SK-N-MC (cell line): Measurements from ENCODE around the gene OR4D9.
"Not testable (repeated sequence)": the region's sequence is repeated elsewhere in the genome, so short reads cannot be mapped to it uniquely, and the experiment has no call there.

Source experiments
- DNase-seq: peaks from one replicate; pipeline ENCODE4 v3.0.0-alpha.2; 2011; ENCODE audit warnings: low read depth, low spot score
- H3K27ac ChIP-seq: fragments of 200-600 bp; sonication (generic); 2 replicates; pipeline ENCODE4 v1.5.1; 2016; ENCODE audit warnings: mixed run types
- H3K36me3 ChIP-seq: fragments of 200-600 bp; sonication (generic); 2 replicates; pipeline ENCODE4 v1.6.1; 2017; ENCODE audit warnings: antibody characterized with exemption, low read length, mixed read lengths; ENCODE audit not compliant: insufficient read depth
- H3K4me3 ChIP-seq: fragments of 200-600 bp; sonication (generic); 2 replicates; pipeline ENCODE4 v1.5.1; 2016
- H3K9ac ChIP-seq: fragments of 200-600 bp; sonication (generic); 2 replicates; pipeline ENCODE4 v1.8.0; 2017; ENCODE audit warnings: mixed run types, mixed read lengths; ENCODE audit not compliant: insufficient read length
- H3K9me3 ChIP-seq: fragments of 200-600 bp; sonication (generic); 2 replicates; pipeline ENCODE4 v1.6.1; 2017; ENCODE audit warnings: low read depth, mild to moderate bottlenecking, antibody characterized with exemption, low read length, moderate library complexity, mixed read lengths
- EZH2 ChIP-seq: fragments of 200-600 bp; sonication (generic); IDR thresholded peaks from one replicate; pipeline ENCODE4 v1.6.1; 2017; ENCODE audit warnings: antibody characterized with exemption
- FOXP2 ChIP-seq: optimal IDR thresholded peaks from 2 replicates; pipeline ENCODE3; 2011; ENCODE audit warnings: mild to moderate bottlenecking, moderate library complexity; ENCODE audit not compliant: insufficient read depth; ENCODE audit errors: extremely low read length, control extremely low read depth
- POLR2AphosphoS5 ChIP-seq: IDR thresholded peaks from 2 replicates; pipeline ENCODE4 v1.6.1; 2012; ENCODE audit warnings: mild to moderate bottlenecking, low read depth, low read length, borderline replicate concordance

Gene OR4D9

DNA sequence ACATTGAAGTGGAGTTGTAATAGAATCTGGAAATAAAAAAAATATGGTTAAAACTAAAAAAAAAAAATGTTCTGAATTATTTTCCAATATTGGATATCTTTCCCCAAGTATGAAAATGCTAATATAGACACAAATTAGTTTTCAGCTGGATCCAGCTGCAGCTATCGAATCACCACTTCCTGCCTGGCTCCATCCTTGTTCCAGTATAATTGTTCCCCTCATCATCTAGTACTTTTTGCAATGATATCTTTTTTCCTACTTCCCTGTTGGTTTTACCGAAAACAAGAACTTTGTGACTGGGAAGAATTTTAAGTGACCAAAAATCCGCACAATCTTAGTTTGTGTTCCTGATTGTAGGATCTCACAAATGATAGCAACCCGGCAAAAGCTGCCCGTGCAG lies 9.4 kb downstream of the OR4D9 start:
- no peak for DNase-seq
- H3K4me3 ChIP-seq: no peak overlapping the region
- TF ChIP-seq POLR2AphosphoS5 (no peak), FOXP2 (no peak), EZH2 (no peak)

DNA sequence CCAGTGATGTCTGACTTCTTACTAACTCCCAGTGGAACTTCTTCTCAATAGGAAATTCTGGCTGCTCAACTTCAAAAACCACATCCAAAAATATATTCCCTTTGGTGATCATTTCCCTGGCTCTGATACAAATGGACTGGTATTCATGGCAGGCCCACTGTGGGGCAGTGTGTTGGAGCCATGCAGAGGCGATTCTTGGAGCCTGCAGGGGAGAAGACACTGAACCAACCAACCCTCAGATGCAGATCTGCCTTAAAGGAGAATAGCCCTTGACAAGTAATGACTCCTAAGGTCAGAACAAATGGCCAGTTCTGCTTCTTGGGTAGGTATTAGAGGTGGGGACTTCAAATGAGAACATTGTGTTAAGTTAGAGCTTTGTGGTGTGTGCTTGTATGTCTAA lies 12.2 kb downstream of the OR4D9 start:
- Histone ChIP-seq H3K36me3 (no peaks in the 10 kb centered on the region), H3K27ac (no peak overlapping the region), H3K9me3 (no peaks in the 10 kb centered on the region), H3K4me3 (no peak overlapping the region), H3K9ac (no peak overlapping the region)
- no peak for DNase-seq
- TF ChIP-seq EZH2: no peak
- no peak for TF ChIP-seq FOXP2
- TF ChIP-seq POLR2AphosphoS5: no peak

More for the DNA sequence above, 9.4 kb downstream of the OR4D9 start:
- no peaks in the 10 kb centered on the region for H3K36me3 ChIP-seq
- no peak overlapping the region for H3K9ac ChIP-seq
- no peaks in the 10 kb centered on the region for H3K9me3 ChIP-seq
- H3K27ac ChIP-seq: no peak overlapping the region

DNA sequence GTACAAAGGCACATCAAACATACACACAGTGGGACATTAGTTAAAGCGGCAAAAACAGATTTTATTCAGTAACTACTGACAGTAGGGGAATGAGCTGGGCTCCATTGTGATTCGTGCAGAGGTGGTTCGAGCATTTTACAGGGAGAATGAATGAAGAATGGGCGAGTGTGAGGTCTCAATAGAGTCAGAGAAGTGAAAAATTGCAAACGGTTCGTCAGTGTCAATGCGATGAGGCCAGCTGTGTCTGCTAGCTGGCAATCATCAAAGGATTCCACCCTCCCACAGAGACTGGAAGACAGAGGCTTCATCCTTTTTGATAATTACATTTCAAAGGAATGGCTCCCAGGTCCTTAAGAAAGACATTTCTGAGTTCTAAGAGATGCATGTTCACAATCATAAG lies 17.4 kb downstream of the OR4D9 start:
- no peaks in the 10 kb centered on the region for H3K36me3 ChIP-seq
- no peak overlapping the region for H3K27ac ChIP-seq
- H3K4me3 ChIP-seq: no peak overlapping the region
- TF ChIP-seq EZH2 (no peak), FOXP2 (no peak), POLR2AphosphoS5 (no peak)
- H3K9me3 ChIP-seq: no peaks in the 10 kb centered on the region
- no peak for DNase-seq
- H3K9ac ChIP-seq: no peak overlapping the region

DNA sequence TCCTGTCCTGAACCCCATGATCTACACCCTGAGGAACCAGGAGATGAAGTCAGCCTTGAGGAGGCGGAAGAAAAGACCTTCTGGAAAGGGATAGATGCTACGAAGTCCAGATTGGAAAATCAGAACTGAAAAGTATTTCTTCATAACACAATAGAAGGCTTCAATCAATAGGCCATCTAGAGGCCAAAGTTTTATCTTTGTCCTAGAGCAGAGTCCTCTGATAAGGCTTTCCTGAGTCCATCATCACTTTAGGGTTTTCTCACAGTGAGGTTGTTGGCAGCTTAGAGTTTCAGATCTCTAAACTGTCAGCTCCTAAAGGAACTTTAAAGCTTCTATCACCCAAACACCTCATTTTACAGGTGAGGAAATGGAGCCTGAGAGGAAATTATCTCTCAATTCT lies 21.3 kb downstream of the OR4D9 start:
- Histone ChIP-seq H3K36me3 (no peaks in the 10 kb centered on the region), H3K27ac (no peak overlapping the region), H3K4me3 (no peak overlapping the region), H3K9me3 (no peaks in the 10 kb centered on the region), H3K9ac (no peak overlapping the region)
- no peak for DNase-seq
- TF ChIP-seq POLR2AphosphoS5 (no peak), EZH2 (no peak), FOXP2 (no peak)

DNA sequence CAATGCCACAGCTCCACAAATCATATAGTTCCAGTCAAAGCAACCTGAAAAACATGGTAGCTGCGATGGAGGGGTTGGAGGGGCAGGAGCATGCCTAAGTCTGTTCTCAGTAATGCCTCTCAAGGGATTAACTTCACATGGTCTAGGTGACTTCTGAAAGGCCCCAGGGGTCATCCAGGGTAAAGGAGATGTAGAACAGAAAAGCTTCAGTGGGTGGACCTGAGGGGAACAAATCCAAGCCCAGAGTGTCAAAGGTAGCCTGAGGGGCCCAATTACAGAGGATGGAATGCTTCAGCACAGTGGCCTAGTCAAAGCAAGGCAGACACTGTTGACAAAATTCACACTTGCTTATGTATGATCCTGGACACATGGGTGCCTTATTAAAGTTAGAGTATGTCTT lies 23.3 kb downstream of the OR4D9 start:
- no peak for TF ChIP-seq EZH2
- no peak for TF ChIP-seq POLR2AphosphoS5
- TF ChIP-seq FOXP2: no peak
- H3K36me3 ChIP-seq: no peaks in the 10 kb centered on the region
- no peak overlapping the region for H3K4me3 ChIP-seq
- H3K9ac ChIP-seq: no peak overlapping the region
- H3K9me3 ChIP-seq: no peaks in the 10 kb centered on the region
- H3K27ac ChIP-seq: no peak overlapping the region
- no peak for DNase-seq

DNA sequence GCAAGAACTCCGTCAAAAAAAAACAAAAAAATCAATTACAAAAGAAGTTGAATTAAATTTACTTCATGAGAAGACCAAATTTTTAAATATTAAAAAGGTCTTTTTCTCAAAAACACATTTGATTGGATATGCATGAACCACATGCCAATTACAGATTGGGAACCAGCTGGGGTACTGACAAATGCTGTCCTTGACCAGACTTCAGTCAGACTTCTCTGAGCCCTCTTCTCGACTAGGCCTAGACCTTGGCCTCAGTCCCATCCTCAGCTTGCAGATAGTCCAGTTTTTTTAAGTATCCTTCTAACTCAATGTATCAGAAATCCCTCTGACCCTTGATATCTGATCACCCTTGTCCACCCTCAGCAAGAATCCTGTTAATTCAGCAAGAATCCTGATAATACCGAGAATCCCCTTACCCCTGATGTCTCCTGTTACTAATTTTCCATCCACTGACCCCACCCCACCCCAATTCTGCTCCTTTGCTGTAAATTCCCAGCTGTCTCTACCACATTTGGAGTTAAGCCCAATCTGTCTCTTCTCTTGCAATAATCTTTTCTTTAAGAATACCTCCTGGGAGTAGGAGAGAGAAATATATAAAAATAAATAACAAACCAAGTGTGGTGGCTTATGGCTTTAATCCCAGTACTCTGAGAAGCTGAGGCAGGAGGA lies 30.9 kb downstream of the OR4D9 start:
- TF ChIP-seq FOXP2: no peak
- no peak for TF ChIP-seq POLR2AphosphoS5
- TF ChIP-seq EZH2: no peak

DNA sequence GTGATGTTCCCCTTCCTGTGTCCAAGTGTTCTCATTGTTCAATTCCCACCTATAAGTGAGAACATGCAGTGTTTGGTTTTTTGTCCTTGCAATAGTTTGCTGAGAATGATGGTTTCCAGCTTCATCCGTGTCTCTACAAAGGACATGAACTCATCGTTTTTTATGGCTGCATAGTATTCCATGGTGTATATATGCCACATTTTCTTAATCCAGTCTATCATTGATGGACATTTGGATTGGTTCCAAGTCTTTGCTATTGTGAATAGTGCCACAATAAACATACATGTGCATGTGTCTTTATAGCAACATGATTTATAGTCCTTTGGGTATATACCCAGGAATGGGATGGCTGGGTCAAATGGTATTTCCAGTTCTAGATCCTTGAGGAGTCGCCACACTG lies 32.4 kb downstream of the OR4D9 start:
- not testable (repeated sequence) for H3K9ac ChIP-seq, H3K36me3 ChIP-seq, DNase-seq, H3K4me3 ChIP-seq, H3K9me3 ChIP-seq, H3K27ac ChIP-seq

More for the DNA sequence above, 30.9 kb downstream of the OR4D9 start:
- Histone ChIP-seq H3K4me3 (no peak overlapping the region), H3K9me3 (no peaks in the 10 kb centered on the region), H3K36me3 (no peaks in the 10 kb centered on the region), H3K27ac (no peak overlapping the region), H3K9ac (no peak overlapping the region)
- no peak for DNase-seq

DNA sequence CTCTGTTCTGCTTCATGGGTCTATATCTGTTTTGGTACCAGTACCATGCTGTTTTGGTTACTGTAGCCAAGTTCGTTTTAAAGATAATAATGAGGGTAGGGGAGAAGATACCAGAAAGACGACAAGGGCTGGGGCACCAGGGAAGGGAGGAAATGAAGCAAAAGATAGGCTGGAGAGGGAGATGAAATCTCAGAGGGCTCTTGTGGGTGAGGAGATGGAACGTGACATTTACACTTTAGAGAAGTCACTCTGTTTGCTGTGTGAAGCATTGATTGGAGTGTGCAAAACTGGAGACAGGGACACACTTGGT lies 33.5 kb downstream of the OR4D9 start:
- TF ChIP-seq EZH2: no peak
- no peak for TF ChIP-seq FOXP2
- no peak for TF ChIP-seq POLR2AphosphoS5
- Histone ChIP-seq H3K36me3 (no peaks in the 10 kb centered on the region), H3K4me3 (no peak overlapping the region), H3K9ac (no peak overlapping the region), H3K27ac (no peak overlapping the region), H3K9me3 (no peaks in the 10 kb centered on the region)
- DNase-seq: no peak

DNA sequence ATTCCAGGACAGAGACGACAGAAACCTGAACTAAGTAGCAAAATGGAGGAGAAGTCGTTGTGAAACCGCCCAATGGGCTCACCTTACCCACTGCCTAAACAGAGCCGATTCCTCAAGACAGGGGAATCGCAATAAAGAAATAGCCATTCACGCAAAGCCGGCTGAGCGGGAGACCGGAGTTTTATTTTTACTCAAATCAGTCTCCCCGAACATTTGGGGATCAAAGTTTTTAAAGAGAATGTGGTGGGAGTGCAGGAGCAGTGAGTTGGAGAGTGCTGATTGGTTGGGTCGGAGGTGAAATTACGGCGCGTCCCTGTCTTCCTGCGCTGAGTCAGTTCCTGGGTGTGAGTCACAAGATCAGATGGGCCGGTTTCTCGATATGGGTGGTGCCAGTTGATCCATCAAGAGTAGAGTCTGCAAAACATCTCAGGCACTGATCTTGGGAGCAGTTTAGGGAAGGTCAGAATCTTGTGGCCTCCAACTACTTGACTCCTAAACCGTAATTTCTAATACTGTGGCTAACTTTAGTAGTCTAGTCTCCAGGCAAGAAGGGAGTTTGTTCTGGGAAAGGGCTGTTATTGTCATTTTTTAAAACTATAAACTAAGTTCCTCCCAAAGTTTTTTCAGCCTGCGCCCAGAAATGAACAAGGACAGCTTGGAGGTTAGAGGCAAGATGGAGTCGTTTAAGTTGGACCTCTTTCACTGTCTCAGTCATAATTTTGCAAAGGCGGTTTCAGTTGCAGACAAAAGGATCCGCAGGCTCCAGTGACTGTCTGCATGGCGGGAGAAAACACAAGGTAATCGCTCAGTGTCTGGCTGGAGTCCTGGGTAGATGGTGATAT lies 34.1 kb downstream of the OR4D9 start:
- TF ChIP-seq EZH2 (no peak), FOXP2 (no peak), POLR2AphosphoS5 (no peak)
- Histone ChIP-seq H3K9ac (no peak overlapping the region), H3K9me3 (no peaks in the 10 kb centered on the region), H3K27ac (no peak overlapping the region), H3K36me3 (no peaks in the 10 kb centered on the region), H3K4me3 (no peak overlapping the region)
- DNase-seq: no peak

DNA sequence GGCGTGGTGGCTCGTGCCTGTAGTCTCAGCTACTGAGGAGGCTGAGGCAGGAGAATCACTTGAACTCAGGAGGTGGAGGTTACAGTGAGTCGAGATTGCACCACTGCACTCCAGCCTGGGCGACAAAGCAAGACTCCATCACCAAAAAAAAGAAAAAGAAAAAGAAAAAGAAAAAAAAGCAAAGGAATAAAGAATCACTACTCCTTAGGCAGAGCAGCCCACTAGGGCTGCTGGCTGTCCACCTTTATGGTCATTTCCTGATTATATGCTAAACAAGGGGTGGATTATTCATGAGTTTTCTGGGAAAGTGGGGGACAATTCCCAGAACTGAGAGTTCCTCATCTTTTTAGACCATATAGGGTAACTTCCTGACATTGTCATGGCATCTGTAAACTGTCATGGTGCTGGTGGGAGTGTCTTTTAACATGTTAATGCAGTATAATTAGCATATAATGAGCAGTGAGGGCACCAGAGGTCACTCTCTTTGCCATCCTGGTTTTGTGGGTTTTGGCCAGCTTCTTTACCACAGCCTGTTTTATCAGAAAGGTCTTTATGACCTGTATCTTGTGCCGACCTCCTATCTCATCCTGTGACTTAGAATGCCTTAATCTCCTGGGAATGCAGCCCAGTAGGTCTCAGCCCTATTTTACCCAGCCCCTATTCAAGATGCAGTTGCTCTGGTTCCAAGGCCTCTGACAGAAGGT lies 36.4 kb downstream of the OR4D9 start:
- H3K36me3 ChIP-seq, H3K9me3 ChIP-seq, H3K9ac ChIP-seq, DNase-seq, H3K4me3 ChIP-seq: not testable (repeated sequence)
- H3K27ac ChIP-seq: 0 out of 2 replicates have a peak overlapping the region, but pooled peaks have one; percentile 25
